NB4 (cell line): ENCODE data around the gene NKD1.

Experiments
- MYC ChIP-seq: IDR thresholded peaks from 2 replicates; pipeline ENCODE4 v1.6.1; 2011; ENCODE audit warnings: low read depth, low read length
- POLR2A ChIP-seq: IDR thresholded peaks from 2 replicates; pipeline ENCODE4 v1.6.1; 2011; ENCODE audit warnings: mild to moderate bottlenecking; ENCODE audit not compliant: insufficient read length; ENCODE audit errors: extremely low read depth
- TF ChIP-seq, protein P1 (sequence below): IDR thresholded peaks from 2 replicates; pipeline ENCODE4 v1.6.1; 2011; ENCODE audit warnings: low read depth, low read length
- TF ChIP-seq, protein P2 (sequence below): IDR thresholded peaks from one replicate; pipeline ENCODE4 v1.5.1; 2012; ENCODE audit warnings: low read depth, low read length

DNA sequence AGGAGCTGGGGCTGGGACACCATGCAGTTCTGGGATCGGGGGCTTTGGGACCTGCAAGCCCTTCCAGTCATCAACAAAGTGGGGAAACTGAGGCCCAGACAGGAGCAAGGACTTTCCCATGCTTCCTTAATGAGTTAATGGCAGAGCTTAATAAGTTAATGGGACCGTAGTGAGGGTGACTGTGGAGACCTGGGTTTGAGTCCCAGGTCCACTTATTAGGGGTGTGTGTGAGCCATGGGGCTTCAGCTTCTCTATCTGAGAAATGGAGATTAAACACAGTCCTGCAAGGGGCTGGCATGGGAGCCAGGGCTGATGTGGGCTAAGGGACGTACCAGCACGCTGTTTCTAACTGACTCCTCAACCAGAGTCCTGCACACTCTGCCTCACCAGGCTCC, 41.7 kb upstream of the NKD1 start:
- TF ChIP-seq, protein P1, sequence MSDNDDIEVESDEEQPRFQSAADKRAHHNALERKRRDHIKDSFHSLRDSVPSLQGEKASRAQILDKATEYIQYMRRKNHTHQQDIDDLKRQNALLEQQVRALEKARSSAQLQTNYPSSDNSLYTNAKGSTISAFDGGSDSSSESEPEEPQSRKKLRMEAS, result no peak
- TF ChIP-seq, protein P2, sequence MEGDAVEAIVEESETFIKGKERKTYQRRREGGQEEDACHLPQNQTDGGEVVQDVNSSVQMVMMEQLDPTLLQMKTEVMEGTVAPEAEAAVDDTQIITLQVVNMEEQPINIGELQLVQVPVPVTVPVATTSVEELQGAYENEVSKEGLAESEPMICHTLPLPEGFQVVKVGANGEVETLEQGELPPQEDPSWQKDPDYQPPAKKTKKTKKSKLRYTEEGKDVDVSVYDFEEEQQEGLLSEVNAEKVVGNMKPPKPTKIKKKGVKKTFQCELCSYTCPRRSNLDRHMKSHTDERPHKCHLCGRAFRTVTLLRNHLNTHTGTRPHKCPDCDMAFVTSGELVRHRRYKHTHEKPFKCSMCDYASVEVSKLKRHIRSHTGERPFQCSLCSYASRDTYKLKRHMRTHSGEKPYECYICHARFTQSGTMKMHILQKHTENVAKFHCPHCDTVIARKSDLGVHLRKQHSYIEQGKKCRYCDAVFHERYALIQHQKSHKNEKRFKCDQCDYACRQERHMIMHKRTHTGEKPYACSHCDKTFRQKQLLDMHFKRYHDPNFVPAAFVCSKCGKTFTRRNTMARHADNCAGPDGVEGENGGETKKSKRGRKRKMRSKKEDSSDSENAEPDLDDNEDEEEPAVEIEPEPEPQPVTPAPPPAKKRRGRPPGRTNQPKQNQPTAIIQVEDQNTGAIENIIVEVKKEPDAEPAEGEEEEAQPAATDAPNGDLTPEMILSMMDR, result no peak
- no peak for TF ChIP-seq POLR2A
- no peak for TF ChIP-seq MYC
